ENCODE results near the gene STAT3.

Gene STAT3

DNA sequence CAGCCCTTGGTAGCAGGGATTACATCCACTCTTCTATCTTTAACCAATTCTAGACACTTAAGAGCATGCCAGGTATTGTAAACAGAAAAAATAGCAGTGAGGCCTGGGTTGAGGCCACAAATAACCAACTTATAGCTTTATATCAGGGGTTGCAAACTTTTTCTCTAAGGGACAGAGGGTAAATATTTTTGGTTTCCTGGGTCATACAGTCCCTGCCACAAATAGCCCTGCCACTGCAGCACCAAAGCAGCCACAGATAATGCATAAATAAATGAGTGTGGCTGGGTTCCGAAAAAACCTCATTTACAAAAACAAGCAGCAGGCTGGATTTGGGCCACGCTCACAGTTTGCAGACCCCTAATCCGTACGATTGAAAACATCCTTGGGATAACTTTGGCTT is 46.7 kb downstream of the STAT3 start:
- Histone ChIP-seq H3K4me3 (ENCODE audit: low read length) (no peak overlapping the region), H3K9ac (ENCODE audit: low read length) (no peak overlapping the region), H3K36me3 (ENCODE audit: control insufficient read depth, insufficient read depth, low read length, severe bottlenecking) (peaks cover 93% of the 10 kb centered on the region), H3K9me3 (ENCODE audit: control insufficient read depth, low read length) (no peaks in the 10 kb centered on the region), H3K4me1 (ENCODE audit: control insufficient read depth, insufficient read depth, low read length) (peaks cover 19% of the 10 kb centered on the region), H3K27me3 (replicated peaks; ENCODE audit: control insufficient read depth, insufficient read depth, low read length) (no peaks in the 10 kb centered on the region)
- DNase-seq (ENCODE audit: low read depth) = no peak

GRCh38 chr17:42340691-42341127 is 47.5 kb downstream of the STAT3 start:
- Histone ChIP-seq H3K9ac (ENCODE audit: low read length) (no peak overlapping the region), H3K36me3 (ENCODE audit: control insufficient read depth, insufficient read depth, low read length, severe bottlenecking) (peaks cover 93% of the 10 kb centered on the region), H3K27me3 (replicated peaks; ENCODE audit: control insufficient read depth, insufficient read depth, low read length) (no peaks in the 10 kb centered on the region), H3K9me3 (ENCODE audit: control insufficient read depth, low read length) (no peaks in the 10 kb centered on the region), H3K4me1 (ENCODE audit: control insufficient read depth, insufficient read depth, low read length) (peaks cover 13% of the 10 kb centered on the region), H3K4me3 (ENCODE audit: low read length) (no peak overlapping the region)
- DNase-seq (ENCODE audit: low read depth) = no peak

GRCh38 chr17:42339221-42339620 is 49.0 kb downstream of the STAT3 start:
- H3K27me3 ChIP-seq (replicated peaks; ENCODE audit: control insufficient read depth, insufficient read depth, low read length) = no peaks in the 10 kb centered on the region
- H3K4me1 ChIP-seq (ENCODE audit: control insufficient read depth, insufficient read depth, low read length) = peaks cover 9% of the 10 kb centered on the region
- no peak overlapping the region for H3K4me3 ChIP-seq (ENCODE audit: low read length)
- H3K9ac ChIP-seq (ENCODE audit: low read length) = no peak overlapping the region
- H3K9me3 ChIP-seq (ENCODE audit: control insufficient read depth, low read length) = no peaks in the 10 kb centered on the region
- no peak for DNase-seq (ENCODE audit: low read depth)
- H3K36me3 ChIP-seq (ENCODE audit: control insufficient read depth, insufficient read depth, low read length, severe bottlenecking) = peaks cover 94% of the 10 kb centered on the region

- no peak for DNase-seq (ENCODE audit: low read depth)
- Histone ChIP-seq H3K9ac (ENCODE audit: low read length) (no peak overlapping the region), H3K9me3 (ENCODE audit: control insufficient read depth, low read length) (no peaks in the 10 kb centered on the region), H3K27me3 (replicated peaks; ENCODE audit: control insufficient read depth, insufficient read depth, low read length) (no peaks in the 10 kb centered on the region), H3K36me3 (ENCODE audit: control insufficient read depth, insufficient read depth, low read length, severe bottlenecking) (peaks cover 95% of the 10 kb centered on the region), H3K4me3 (ENCODE audit: low read length) (no peak overlapping the region), H3K4me1 (ENCODE audit: control insufficient read depth, insufficient read depth, low read length) (peaks cover 9% of the 10 kb centered on the region)
Observed at GRCh38 chr17:42338427-42338985, 49.7 kb downstream of the STAT3 start.

DNA sequence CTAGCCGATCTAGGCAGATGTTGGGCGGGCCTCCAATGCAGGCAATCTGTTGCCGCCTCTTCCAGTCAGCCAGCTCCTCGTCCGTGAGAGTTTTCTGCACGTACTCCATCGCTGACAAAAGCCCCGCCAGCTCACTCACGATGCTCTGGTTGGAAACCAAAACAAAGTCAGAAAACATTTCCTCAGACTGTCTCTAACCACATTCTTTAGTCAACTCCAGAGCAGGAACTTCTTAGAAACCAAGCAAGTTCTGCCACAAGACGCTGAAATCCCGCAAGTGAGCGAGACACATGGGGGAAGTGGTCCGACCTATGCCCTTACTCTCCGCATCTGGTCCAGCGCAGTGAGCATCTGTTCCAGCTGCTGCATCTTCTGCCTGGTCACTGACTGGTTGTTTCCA is 50.8 kb downstream of the STAT3 start:
- Histone ChIP-seq H3K9me3 (ENCODE audit: control insufficient read depth, low read length) (no peaks in the 10 kb centered on the region), H3K9ac (ENCODE audit: low read length) (no peak overlapping the region), H3K4me1 (ENCODE audit: control insufficient read depth, insufficient read depth, low read length) (peaks cover 6% of the 10 kb centered on the region), H3K27me3 (replicated peaks; ENCODE audit: control insufficient read depth, insufficient read depth, low read length) (no peaks in the 10 kb centered on the region), H3K4me3 (ENCODE audit: low read length) (no peak overlapping the region), H3K36me3 (ENCODE audit: control insufficient read depth, insufficient read depth, low read length, severe bottlenecking) (peaks cover 95% of the 10 kb centered on the region)
- no peak for DNase-seq (ENCODE audit: low read depth)

- DNase-seq (ENCODE audit: low read depth) = no peak
- H3K27me3 ChIP-seq (replicated peaks; ENCODE audit: control insufficient read depth, insufficient read depth, low read length) = no peaks in the 10 kb centered on the region
- H3K36me3 ChIP-seq (ENCODE audit: control insufficient read depth, insufficient read depth, low read length, severe bottlenecking) = peaks cover 91% of the 10 kb centered on the region
Observed at GRCh38 chr17:42334677-42335076, 53.6 kb downstream of the STAT3 start.

DNA sequence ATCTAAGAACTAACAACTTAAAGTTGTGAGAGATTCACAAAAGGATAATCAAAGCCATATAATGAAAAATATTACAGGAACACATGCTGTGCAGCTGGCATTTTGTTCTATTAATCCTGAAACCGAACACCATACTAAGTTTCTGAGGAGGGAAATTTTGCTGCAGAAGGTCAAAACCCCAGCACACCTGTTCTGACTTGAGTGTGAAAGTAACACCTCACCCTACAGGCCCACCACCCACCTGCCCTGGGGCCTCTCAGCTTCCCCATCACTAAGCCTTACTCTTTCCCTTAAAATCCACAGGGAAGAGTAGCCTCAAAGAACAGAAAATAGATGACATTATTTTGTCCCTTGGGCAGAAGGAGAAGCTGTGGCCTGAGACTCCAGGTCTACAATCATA is 55.2 kb downstream of the STAT3 start:
- H3K9me3 ChIP-seq (ENCODE audit: control insufficient read depth, low read length) = no peaks in the 10 kb centered on the region
- DNase-seq (ENCODE audit: low read depth) = no peak
- peaks cover 93% of the 10 kb centered on the region for H3K36me3 ChIP-seq (ENCODE audit: control insufficient read depth, insufficient read depth, low read length, severe bottlenecking)

More at GRCh38 chr17:42334677-42335076, 53.6 kb downstream of the STAT3 start:
- H3K4me3 ChIP-seq (ENCODE audit: low read length) = no peak overlapping the region
- H3K9ac ChIP-seq (ENCODE audit: low read length) = peak overlapping the region; percentile 20
- H3K9me3 ChIP-seq (ENCODE audit: control insufficient read depth, low read length) = no peaks in the 10 kb centered on the region
- H3K4me1 ChIP-seq (ENCODE audit: control insufficient read depth, insufficient read depth, low read length) = peaks cover 2% of the 10 kb centered on the region

DNA sequence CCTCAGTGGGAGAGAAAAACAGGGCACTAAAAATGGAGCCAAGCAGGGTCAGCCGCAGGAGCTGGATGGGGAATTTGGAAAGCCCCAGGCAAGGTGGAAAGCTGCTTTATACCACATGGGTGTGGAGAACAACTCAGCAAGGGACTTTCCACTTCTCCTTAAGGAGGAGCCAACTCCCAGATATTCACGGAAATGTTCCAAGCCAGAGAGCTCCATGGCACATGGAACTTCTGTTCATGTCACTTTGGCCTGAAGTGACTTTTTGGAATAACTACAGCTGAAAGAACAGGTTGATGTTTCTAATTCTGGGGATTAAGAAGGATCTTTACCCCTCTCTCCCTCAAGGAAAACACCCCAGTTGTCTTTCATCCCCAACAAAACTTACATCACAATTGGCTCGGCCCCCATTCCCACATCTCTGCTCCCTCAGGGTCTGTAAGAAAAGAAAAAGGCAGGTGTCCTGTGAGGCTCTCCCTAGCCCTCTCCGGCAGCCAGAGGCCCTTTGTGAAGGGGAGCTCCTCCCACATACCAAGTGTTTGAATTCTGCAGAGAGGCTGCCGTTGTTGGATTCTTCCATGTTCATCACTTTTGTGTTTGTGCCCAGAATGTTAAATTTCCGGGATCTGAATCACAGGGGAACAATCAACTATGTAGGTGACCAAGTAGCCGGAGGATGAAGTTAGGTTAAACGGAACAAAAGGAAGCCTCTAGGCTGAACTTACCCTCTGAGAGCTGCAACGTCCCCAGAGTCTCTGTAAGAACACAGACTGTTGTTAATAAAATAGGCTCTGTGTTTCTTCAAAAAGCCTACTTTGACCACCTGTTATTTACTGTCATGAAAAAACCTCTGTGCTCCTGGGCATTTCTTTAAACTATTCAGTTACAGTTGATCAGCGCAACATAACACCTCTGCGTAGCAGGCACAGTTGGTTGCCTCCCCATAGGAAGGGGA is 58.9 kb downstream of the STAT3 start:
- Histone ChIP-seq H3K27me3 (replicated peaks; ENCODE audit: control insufficient read depth, insufficient read depth, low read length) (no peaks in the 10 kb centered on the region), H3K9me3 (ENCODE audit: control insufficient read depth, low read length) (no peaks in the 10 kb centered on the region), H3K36me3 (ENCODE audit: control insufficient read depth, insufficient read depth, low read length, severe bottlenecking) (peaks cover 94% of the 10 kb centered on the region), H3K4me3 (ENCODE audit: low read length) (no peak overlapping the region), H3K4me1 (ENCODE audit: control insufficient read depth, insufficient read depth, low read length) (peaks cover 17% of the 10 kb centered on the region), H3K9ac (ENCODE audit: low read length) (peak overlapping the region; percentile 46)
- peak; percentile 73 for DNase-seq (ENCODE audit: low read depth)

More for the DNA sequence above, 55.2 kb downstream of the STAT3 start:
- H3K27me3 ChIP-seq (replicated peaks; ENCODE audit: control insufficient read depth, insufficient read depth, low read length) = no peaks in the 10 kb centered on the region
- H3K4me3 ChIP-seq (ENCODE audit: low read length) = no peak overlapping the region
- H3K4me1 ChIP-seq (ENCODE audit: control insufficient read depth, insufficient read depth, low read length) = peaks cover 15% of the 10 kb centered on the region
- no peak overlapping the region for H3K9ac ChIP-seq (ENCODE audit: low read length)

GRCh38 chr17:42325026-42325425 is 63.2 kb downstream of the STAT3 start:
- no peak overlapping the region for H3K9ac ChIP-seq (ENCODE audit: low read length)
- H3K4me3 ChIP-seq (ENCODE audit: low read length) = no peak overlapping the region
- peaks cover 17% of the 10 kb centered on the region for H3K4me1 ChIP-seq (ENCODE audit: control insufficient read depth, insufficient read depth, low read length)
- peak; percentile 84 for DNase-seq (ENCODE audit: low read depth)
- no peaks in the 10 kb centered on the region for H3K27me3 ChIP-seq (replicated peaks; ENCODE audit: control insufficient read depth, insufficient read depth, low read length)
- peaks cover 98% of the 10 kb centered on the region for H3K36me3 ChIP-seq (ENCODE audit: control insufficient read depth, insufficient read depth, low read length, severe bottlenecking)
- H3K9me3 ChIP-seq (ENCODE audit: control insufficient read depth, low read length) = no peaks in the 10 kb centered on the region

DNA sequence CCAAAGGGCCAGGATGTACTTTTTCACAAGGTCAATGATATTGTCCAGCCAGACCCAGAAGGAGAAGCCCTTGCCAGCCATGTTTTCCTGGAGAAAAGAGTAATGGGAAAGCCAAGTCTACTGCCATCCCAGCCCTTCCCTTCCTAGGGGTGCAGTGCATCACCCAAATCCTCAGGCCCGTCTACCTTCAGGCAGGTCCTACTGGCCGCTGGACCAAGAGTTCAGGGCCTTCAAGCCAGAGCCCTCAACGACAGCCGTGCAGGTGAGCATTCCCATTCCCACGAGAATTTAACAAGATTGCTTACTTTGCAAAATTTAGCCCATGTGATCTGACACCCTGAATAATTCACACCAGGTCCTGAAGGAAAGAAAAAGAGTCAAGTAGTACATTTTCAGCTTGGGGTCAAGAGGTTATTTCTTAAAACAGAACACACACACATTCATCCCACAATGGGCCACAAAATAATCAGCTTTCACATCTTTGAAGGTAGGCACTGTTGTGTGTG is 64.9 kb downstream of the STAT3 start:
- Histone ChIP-seq H3K27me3 (replicated peaks; ENCODE audit: control insufficient read depth, insufficient read depth, low read length) (no peaks in the 10 kb centered on the region), H3K36me3 (ENCODE audit: control insufficient read depth, insufficient read depth, low read length, severe bottlenecking) (peaks cover 98% of the 10 kb centered on the region), H3K9ac (ENCODE audit: low read length) (no peak overlapping the region), H3K4me1 (ENCODE audit: control insufficient read depth, insufficient read depth, low read length) (peaks cover 2% of the 10 kb centered on the region), H3K4me3 (ENCODE audit: low read length) (no peak overlapping the region), H3K9me3 (ENCODE audit: control insufficient read depth, low read length) (no peaks in the 10 kb centered on the region)
- DNase-seq (ENCODE audit: low read depth) = no peak
